HEK293 (cell line): ENCODE data around the gene DGKQ.

Experiments used
- CTCF ChIA-PET: fragments of 350-600 bp; formaldehyde crosslinking; extraction: SDS; loops from one replicate; lab custom pipeline; 2021; ENCODE audit warnings: antibody characterized with exemption; lab: Yijun Ruan, JAX
- POLR2A ChIA-PET: fragments of 300-600 bp; formaldehyde crosslinking; extraction: SDS; loops from one replicate; lab custom pipeline; 2020; ENCODE audit warnings: antibody characterized with exemption, inconsistent platforms; lab: Yijun Ruan, JAX
- H3K27ac ChIP-seq: fragments of 200-500 bp; sonication (Bioruptor generic); 2 replicates; pipeline ENCODE4 v1.5.1; 2014; ENCODE audit warnings: low read depth, low read length, control low read depth, inconsistent platforms; ENCODE audit errors: extremely low read depth
- H3K36me3 ChIP-seq, 2 experiments: fragments of 200-500 bp in 1 of 2; sonication (Bioruptor generic) in 1 of 2; 1 replicate in 1 of 2; 2 replicates in 1 of 2; pipeline ENCODE4 v1.5.1; 2014 to 2017; ENCODE audit warnings: inconsistent platforms in 2 of 2, low read length in 2 of 2; ENCODE audit not compliant: control insufficient read depth in 2 of 2, insufficient read depth in 1 of 2
- H3K4me1 ChIP-seq: fragments of 200-500 bp; sonication (Bioruptor generic); 2 replicates; pipeline ENCODE4 v1.5.1; 2014; ENCODE audit warnings: mild to moderate bottlenecking, low read length, inconsistent platforms; ENCODE audit not compliant: control insufficient read depth, insufficient read depth
- H3K4me3 ChIP-seq: 2 replicates; pipeline ENCODE4 v1.5.1; 2011; ENCODE audit warnings: low read depth, mild to moderate bottlenecking, control low read depth, low read length, moderate library complexity
- H3K9me3 ChIP-seq: fragments of 200-500 bp; sonication (Bioruptor generic); 2 replicates; pipeline ENCODE4 v1.5.1; 2014; ENCODE audit warnings: low read depth, low read length, inconsistent platforms; ENCODE audit not compliant: control insufficient read depth, insufficient read depth
- ATF2 ChIP-seq: fragments of 450-650 bp; formaldehyde crosslinking; IDR thresholded peaks from 2 replicates; pipeline ENCODE4 v1.5.1; 2016; ENCODE audit warnings: missing biosample characterization, missing genetic modification characterization, low read depth
- IKZF3 ChIP-seq: fragments of 450-650 bp; IDR thresholded peaks from 2 replicates; pipeline ENCODE4 v1.5.0; 2018; ENCODE audit warnings: missing biosample characterization, mild to moderate bottlenecking, missing genetic modification characterization, moderate library complexity
- INSM2 ChIP-seq: fragments of 450-650 bp; formaldehyde crosslinking; IDR thresholded peaks from 2 replicates; pipeline ENCODE4 v1.5.1; 2016; ENCODE audit warnings: missing biosample characterization, missing genetic modification characterization
- MEIS1 ChIP-seq: sonication (generic); formaldehyde crosslinking; IDR thresholded peaks from 2 replicates; pipeline ENCODE4 v1.8.1; 2022; ENCODE audit warnings: missing genetic modification reagents, mild to moderate bottlenecking, borderline replicate concordance
- REPIN1 ChIP-seq: fragments of 450-650 bp; formaldehyde crosslinking; IDR thresholded peaks from 2 replicates; pipeline ENCODE4 v1.5.1; 2017; ENCODE audit warnings: missing biosample characterization, missing genetic modification characterization, low read depth
- SP7 ChIP-seq: fragments of 450-650 bp; formaldehyde crosslinking; IDR thresholded peaks from 2 replicates; pipeline ENCODE4 v1.5.1; 2016; ENCODE audit warnings: missing biosample characterization, missing genetic modification characterization
- YY2 ChIP-seq: fragments of 450-650 bp; formaldehyde crosslinking; IDR thresholded peaks from 2 replicates; pipeline ENCODE4 v1.5.1; 2016; ENCODE audit warnings: missing biosample characterization, missing genetic modification characterization
- ZBTB1 ChIP-seq: fragments of 450-650 bp; formaldehyde crosslinking; IDR thresholded peaks from 2 replicates; pipeline ENCODE4 v1.5.1; 2016; ENCODE audit warnings: missing biosample characterization, missing genetic modification characterization
- ZBTB11 ChIP-seq: fragments of 450-650 bp; formaldehyde crosslinking; conservative IDR thresholded peaks from 2 replicates; pipeline ENCODE4 v1.5.1; 2016; ENCODE audit warnings: low read depth, missing biosample characterization, missing genetic modification characterization
- ZBTB21 ChIP-seq: fragments of 450-650 bp; formaldehyde crosslinking; IDR thresholded peaks from 2 replicates; pipeline ENCODE4 v1.5.1; 2017; ENCODE audit warnings: missing biosample characterization, missing genetic modification characterization
- ZBTB44 ChIP-seq: fragments of 450-650 bp; IDR thresholded peaks from 2 replicates; pipeline ENCODE4 v1.5.1; 2018; ENCODE audit warnings: missing biosample characterization, mild to moderate bottlenecking, missing genetic modification characterization
- ZBTB8A ChIP-seq: fragments of 450-650 bp; formaldehyde crosslinking; IDR thresholded peaks from 2 replicates; pipeline ENCODE4 v1.5.1; 2016; ENCODE audit warnings: missing biosample characterization, missing genetic modification characterization
- ZNF16 ChIP-seq: fragments of 450-650 bp; formaldehyde crosslinking; IDR thresholded peaks from 2 replicates; pipeline ENCODE4 v1.5.1; 2016; ENCODE audit warnings: low read depth, missing biosample characterization, missing genetic modification characterization
- ZNF169 ChIP-seq: fragments of 450-650 bp; formaldehyde crosslinking; IDR thresholded peaks from 2 replicates; pipeline ENCODE4 v1.5.1; 2016; ENCODE audit warnings: missing biosample characterization, missing genetic modification characterization
- ZNF18 ChIP-seq: fragments of 450-650 bp; formaldehyde crosslinking; IDR thresholded peaks from 2 replicates; pipeline ENCODE4 v1.5.1; 2016; ENCODE audit warnings: missing biosample characterization, missing genetic modification characterization
- ZNF248 ChIP-seq: fragments of 450-650 bp; formaldehyde crosslinking; IDR thresholded peaks from 2 replicates; pipeline ENCODE4 v1.5.1; 2017; ENCODE audit warnings: missing biosample characterization, missing genetic modification characterization
- ZNF394 ChIP-seq: fragments of 450-650 bp; formaldehyde crosslinking; IDR thresholded peaks from 2 replicates; pipeline ENCODE4 v1.5.1; 2016; ENCODE audit warnings: missing biosample characterization, missing genetic modification characterization, mild to moderate bottlenecking, moderate library complexity, borderline replicate concordance
- ZNF529 ChIP-seq: fragments of 450-650 bp; formaldehyde crosslinking; IDR thresholded peaks from 2 replicates; pipeline ENCODE4 v1.5.1; 2017; ENCODE audit warnings: missing genetic modification characterization, missing biosample characterization; ENCODE audit not compliant: insufficient replicate concordance
- ZNF548 ChIP-seq: fragments of 450-650 bp; formaldehyde crosslinking; IDR thresholded peaks from 2 replicates; pipeline ENCODE4 v1.5.1; 2016; ENCODE audit warnings: missing biosample characterization, missing genetic modification characterization
- ZNF549 ChIP-seq: fragments of 450-650 bp; IDR thresholded peaks from 2 replicates; pipeline ENCODE4 v1.5.1; 2018; ENCODE audit warnings: missing biosample characterization, missing genetic modification characterization, mild to moderate bottlenecking, inconsistent platforms, moderate library complexity
- ZNF585B ChIP-seq: fragments of 450-650 bp; formaldehyde crosslinking; IDR thresholded peaks from 2 replicates; pipeline ENCODE4 v1.5.1; 2016; ENCODE audit warnings: missing biosample characterization, missing genetic modification characterization
- ZNF670 ChIP-seq: fragments of 450-650 bp; formaldehyde crosslinking; IDR thresholded peaks from 2 replicates; pipeline ENCODE4 v1.5.1; 2016; ENCODE audit warnings: missing biosample characterization, missing genetic modification characterization, low read depth
- ZNF785 ChIP-seq: fragments of 450-650 bp; formaldehyde crosslinking; IDR thresholded peaks from 2 replicates; pipeline ENCODE4 v1.5.1; 2016; ENCODE audit warnings: missing biosample characterization, missing genetic modification characterization

The DGKQ gene

GRCh38 chr4:910366-911091, 62.8 kb downstream of the DGKQ start (continued):
- TF ChIP-seq MEIS1 (CRISPR knock-in tag) = no peak
- TF ChIP-seq ZNF394 (tag by site-specific recombination) = no peak
- no peak for TF ChIP-seq ZNF16 (tag by site-specific recombination)
- no peak for TF ChIP-seq SP7 (tag by site-specific recombination)
- no peak for TF ChIP-seq ZBTB1
- no peak for TF ChIP-seq ZNF549 (tag by site-specific recombination)
- no peak for TF ChIP-seq IKZF3 (tag by site-specific recombination)
- no peak for TF ChIP-seq YY2 (tag by site-specific recombination)
- no peak for TF ChIP-seq ZNF169
- no peak for TF ChIP-seq ZNF529 (tag by site-specific recombination)
- TF ChIP-seq INSM2 = no peak
- TF ChIP-seq ZNF670 (tag by site-specific recombination) = no peak
- TF ChIP-seq REPIN1 (tag by site-specific recombination) = no peak
- no peak for TF ChIP-seq ZBTB21 (tag by site-specific recombination)

GRCh38 chr4:909821-910220, 63.5 kb downstream of the DGKQ start:
- H3K36me3 ChIP-seq = peaks cover 0 to 46% of the 10 kb centered on the region in 2 experiments; a peak in 2 of 3 replicates
- TF ChIP-seq ATF2 (tag by site-specific recombination) = no peak
- TF ChIP-seq ZBTB44 = no peak
- TF ChIP-seq, all 188 proteins: peak for 0
- H3K9me3 ChIP-seq = no peaks in the 10 kb centered on the region
- no peaks in the 10 kb centered on the region for H3K4me1 ChIP-seq
- POLR2A ChIA-PET = no interaction called here
- H3K4me3 ChIP-seq = no peak overlapping the region
- H3K27ac ChIP-seq = no peak overlapping the region
- CTCF ChIA-PET = no interaction called here

GRCh38 chr4:909131-909571, 64.2 kb downstream of the DGKQ start:
- H3K4me3 ChIP-seq = no peak overlapping the region
- H3K27ac ChIP-seq = no peak overlapping the region
- H3K36me3 ChIP-seq = peaks cover 0 to 49% of the 10 kb centered on the region in 2 experiments; a peak in 2 of 3 replicates
- ChIA-PET POLR2A (no interaction called here), CTCF (no interaction called here)
- no peaks in the 10 kb centered on the region for H3K4me1 ChIP-seq
- no peaks in the 10 kb centered on the region for H3K9me3 ChIP-seq
- no peak for TF ChIP-seq ZBTB11 (tag by site-specific recombination)
- TF ChIP-seq ZNF248 (tag by site-specific recombination) = no peak
- no peak for TF ChIP-seq ZNF548 (tag by site-specific recombination)
- no peak for TF ChIP-seq ZNF785
- TF ChIP-seq ZNF585B = no peak
- TF ChIP-seq ZNF18 (tag by site-specific recombination) = no peak
- TF ChIP-seq ZBTB8A (tag by site-specific recombination) = no peak
